SU-DHL-6 (cell line): ENCODE data around the gene SNRPB2.

Source experiments
- EZH2phosphoT487 ChIP-seq: fragments of 200-600 bp; sonication (generic), shearing (Covaris generic); conservative IDR thresholded peaks from 2 replicates; pipeline ENCODE4 v1.6.1; 2018; ENCODE audit warnings: mild to moderate bottlenecking, antibody characterized with exemption, low read length, moderate library complexity, mixed read lengths
- TF ChIP-seq, protein P1 (sequence below): fragments of 200-600 bp; sonication (generic); IDR thresholded peaks from one replicate; pipeline ENCODE4 v1.5.1; 2017; ENCODE audit warnings: antibody characterized with exemption, mild to moderate bottlenecking, low read length, moderate library complexity; ENCODE audit not compliant: insufficient read depth, poor library complexity, severe bottlenecking

DNA sequence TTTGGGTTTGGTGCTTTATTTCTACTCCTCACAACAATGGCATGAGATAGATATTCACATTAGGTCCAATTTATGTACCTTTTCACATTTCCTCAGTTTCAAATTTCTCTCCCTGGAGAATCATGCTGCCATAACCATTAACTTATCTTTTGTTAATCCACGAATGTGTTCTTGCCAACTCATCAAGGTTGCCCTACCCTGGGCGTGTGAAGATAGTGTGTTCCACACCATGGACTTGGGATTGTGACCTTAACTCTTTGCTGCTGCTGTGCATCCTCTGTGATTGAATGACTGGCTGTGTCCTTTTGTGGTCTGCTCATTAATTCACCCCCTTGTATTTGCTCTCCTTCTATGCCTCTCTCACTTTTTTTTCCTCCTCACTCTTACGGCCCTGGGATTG, 34.2 kb upstream of the SNRPB2 start:
- TF ChIP-seq, protein P1, sequence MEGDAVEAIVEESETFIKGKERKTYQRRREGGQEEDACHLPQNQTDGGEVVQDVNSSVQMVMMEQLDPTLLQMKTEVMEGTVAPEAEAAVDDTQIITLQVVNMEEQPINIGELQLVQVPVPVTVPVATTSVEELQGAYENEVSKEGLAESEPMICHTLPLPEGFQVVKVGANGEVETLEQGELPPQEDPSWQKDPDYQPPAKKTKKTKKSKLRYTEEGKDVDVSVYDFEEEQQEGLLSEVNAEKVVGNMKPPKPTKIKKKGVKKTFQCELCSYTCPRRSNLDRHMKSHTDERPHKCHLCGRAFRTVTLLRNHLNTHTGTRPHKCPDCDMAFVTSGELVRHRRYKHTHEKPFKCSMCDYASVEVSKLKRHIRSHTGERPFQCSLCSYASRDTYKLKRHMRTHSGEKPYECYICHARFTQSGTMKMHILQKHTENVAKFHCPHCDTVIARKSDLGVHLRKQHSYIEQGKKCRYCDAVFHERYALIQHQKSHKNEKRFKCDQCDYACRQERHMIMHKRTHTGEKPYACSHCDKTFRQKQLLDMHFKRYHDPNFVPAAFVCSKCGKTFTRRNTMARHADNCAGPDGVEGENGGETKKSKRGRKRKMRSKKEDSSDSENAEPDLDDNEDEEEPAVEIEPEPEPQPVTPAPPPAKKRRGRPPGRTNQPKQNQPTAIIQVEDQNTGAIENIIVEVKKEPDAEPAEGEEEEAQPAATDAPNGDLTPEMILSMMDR, result no peak
- TF ChIP-seq EZH2phosphoT487, result no peak
